IPS-11a (cell line): ENCODE data around the gene SUDS3.

Source experiments
- H3K4me3 ChIP-seq: one replicate; pipeline ENCODE4 v1.5.1; 2013; ENCODE audit warnings: low read depth, low read length, control low read depth

The SUDS3 gene

DNA sequence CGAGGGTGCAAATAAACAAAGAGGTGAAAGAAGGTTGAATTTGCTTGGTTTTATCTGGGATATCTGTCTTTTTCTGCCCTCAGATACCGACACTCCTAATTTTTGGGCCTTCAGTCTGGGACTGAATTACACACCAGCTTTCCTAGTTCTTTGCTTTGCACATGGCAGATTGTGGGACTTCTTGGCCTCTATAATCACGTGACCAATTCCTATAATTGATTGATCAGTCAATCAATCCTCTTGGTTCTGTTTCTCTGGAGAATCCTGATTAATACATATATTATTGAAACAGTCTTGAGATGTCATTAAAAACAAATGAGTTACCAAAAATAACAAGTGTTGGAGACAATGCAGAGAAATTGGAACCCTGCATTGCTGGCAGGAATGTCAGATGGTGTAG lies 62.7 kb downstream of the SUDS3 start:
- H3K4me3 ChIP-seq = no peak overlapping the region

DNA sequence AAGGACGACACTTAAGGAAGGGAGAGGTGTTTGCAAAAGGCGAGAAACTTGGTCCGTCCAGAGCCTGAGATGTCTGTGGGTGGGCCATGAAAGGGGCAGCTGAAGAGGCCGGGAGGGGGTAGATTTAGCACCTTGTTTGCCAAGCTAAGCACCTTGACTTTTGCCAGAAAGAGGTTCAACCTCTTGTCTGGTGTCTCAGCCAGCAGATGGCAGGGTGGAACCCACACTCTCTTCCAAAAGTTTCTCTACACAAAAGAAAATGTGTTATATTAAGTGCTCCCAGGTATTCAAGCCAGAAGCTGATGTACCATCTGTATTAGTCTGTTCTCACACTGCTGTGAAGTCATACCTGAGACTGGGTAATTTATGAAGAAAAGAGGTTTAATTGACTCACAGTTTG lies 69.9 kb downstream of the SUDS3 start:
- H3K4me3 ChIP-seq = no peak overlapping the region

DNA sequence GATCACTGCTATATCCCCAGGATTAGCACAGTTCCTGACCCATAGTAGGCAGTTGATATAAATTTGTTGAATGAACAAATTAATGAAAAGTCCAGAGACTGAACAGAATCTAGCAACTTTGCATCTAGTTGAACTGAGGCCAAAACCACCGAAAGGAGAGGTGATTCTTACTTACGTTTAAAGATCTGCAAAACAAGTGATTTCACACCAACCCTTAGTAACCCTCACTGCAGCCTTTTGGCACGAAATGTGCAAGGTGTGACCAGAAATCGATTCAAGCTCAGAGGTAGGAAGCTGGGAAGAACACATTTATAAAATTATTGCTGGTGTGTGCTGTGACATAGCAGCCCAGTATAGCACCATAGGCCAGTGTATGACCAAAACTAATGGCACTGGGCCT lies 70.8 kb downstream of the SUDS3 start:
- H3K4me3 ChIP-seq = no peak overlapping the region

DNA sequence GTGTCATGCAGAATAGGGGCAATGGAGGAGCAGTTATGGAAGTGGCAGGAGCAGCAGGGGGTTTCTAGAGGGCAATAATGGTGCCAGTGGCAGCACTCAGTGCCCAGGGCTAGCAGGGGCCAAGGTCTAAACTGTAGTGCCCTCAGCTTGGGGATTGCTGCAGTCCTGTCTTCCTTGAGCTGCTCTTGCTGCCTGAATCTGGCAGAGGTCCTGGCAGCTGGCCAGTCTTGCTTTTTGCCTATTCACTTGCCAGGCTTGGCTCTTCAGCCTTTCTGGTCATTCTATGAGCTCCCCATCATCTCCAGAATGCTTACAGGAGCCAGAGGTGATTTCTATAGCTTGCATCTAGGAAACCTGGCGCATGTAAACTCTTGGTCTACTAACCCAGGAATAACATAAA lies 72.0 kb downstream of the SUDS3 start:
- H3K4me3 ChIP-seq = no peak overlapping the region

DNA sequence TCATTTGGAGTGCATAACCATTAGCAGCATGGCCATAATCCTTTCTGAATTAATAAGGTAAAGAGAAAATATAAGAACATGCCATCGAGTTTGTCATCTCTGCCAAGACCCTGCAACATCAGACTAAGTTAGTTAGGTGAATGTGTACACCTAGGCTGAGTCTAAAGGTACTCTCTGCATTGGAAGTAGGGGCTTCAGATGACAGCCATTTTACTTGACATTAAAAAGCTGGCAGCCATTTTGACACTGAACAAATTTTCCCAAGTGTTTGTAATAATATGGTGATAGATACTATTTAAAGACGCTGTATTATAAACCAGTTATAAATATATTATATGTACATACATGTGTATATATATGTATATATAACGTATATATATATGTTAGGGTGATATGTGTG lies 79.0 kb downstream of the SUDS3 start:
- H3K4me3 ChIP-seq = no peak overlapping the region

DNA sequence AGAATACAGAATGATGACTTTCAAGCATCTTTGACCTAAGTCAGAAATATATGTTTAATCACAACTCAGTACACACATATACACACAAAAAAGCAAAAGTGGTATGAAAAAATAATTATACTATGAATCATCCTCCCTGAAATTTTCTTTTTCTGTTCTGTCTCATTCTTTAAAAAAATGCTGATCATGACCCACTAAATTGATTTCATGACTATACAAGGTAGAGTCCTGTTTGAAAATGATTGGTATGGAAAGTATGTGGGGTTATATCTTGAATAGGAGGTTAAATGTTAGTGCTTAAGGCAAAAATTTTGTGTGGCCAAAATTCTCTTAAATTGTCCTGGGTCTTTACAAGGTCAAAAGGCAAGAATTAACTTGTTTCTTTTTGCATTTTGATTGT lies 80.4 kb downstream of the SUDS3 start:
- H3K4me3 ChIP-seq = no peak overlapping the region

DNA sequence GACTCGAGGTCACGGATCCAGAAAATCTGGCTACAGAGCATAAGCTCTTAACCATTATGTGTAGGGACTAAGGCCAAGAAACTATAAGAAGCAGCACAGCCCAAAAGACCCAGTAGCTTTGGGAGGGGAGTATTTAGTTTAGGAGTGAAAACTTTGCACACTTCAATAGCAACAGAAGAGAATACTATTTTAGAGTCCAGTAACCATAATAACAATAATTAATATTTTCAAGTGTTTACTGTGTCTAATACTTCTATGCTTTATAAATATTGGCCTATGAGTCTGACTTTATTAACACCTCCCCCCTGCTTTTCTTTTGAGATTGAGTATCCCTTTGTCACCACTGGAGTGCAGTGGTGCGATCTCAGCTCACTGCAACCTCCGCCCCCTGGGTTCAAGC lies 82.8 kb downstream of the SUDS3 start:
- H3K4me3 ChIP-seq = no peak overlapping the region

DNA sequence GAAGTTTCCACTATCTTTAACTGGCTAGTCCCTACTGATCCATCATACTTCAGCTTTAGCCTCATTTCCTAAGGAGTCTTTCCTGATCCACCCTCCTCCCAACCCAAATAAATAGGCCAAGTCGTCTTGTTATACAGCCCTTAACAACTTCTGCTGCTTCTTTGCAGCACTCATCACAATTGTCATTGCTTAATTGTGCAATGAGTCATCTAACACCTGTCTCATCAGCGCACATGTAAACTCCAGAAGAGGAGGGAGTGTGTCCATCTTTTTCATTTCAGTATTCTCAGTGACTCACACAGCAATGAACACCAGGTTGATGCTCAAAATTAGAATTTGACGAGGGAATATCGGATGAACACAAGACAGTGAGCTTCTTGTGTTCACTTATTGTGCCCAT lies 87.3 kb downstream of the SUDS3 start:
- no peak overlapping the region for H3K4me3 ChIP-seq

DNA sequence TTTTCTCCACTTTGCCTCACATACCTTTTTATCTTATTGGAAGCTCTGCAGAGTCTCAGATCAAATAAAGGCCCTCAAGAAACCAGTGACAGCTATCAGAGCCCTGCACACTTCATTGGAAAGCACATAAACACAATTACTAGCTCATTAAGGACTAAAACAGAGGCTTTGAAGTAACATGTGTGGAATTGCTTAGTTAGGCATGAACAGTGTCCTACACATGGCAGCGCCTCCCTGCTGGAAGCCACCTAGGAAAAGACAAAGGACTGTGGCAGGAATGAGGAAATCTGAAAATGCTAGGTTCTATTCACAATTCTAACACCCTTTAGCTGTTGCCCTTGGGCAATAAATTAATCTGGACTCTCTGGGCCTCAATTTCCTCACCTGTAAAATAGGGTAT lies 89.4 kb downstream of the SUDS3 start:
- no peak overlapping the region for H3K4me3 ChIP-seq
